Measurements from ENCODE around the gene OSBPL2. TPM values are rescaled to one million over a fixed set of nuclear protein-coding genes. Genes with fewer than 3 reads are reported as not detected.

Gene OSBPL2
- total RNA-seq, 1 donor from 2014 or later, result 56.7 TPM

GRCh38 chr20:62275219-62275618 lies 36.9 kb downstream of the OSBPL2 start:
- H3K27ac Mint-ChIP-seq, result no peak overlapping the region
- H3K36me3 Mint-ChIP-seq (ENCODE audit: insufficient read depth), result peaks cover 17% of the 10 kb centered on the region
- DNase-seq (ENCODE audit: low spot score, unreplicated experiment), result no peak
- no peaks in the 10 kb centered on the region for H3K4me1 Mint-ChIP-seq (ENCODE audit: low read depth)
- TF ChIP-seq, protein P1, sequence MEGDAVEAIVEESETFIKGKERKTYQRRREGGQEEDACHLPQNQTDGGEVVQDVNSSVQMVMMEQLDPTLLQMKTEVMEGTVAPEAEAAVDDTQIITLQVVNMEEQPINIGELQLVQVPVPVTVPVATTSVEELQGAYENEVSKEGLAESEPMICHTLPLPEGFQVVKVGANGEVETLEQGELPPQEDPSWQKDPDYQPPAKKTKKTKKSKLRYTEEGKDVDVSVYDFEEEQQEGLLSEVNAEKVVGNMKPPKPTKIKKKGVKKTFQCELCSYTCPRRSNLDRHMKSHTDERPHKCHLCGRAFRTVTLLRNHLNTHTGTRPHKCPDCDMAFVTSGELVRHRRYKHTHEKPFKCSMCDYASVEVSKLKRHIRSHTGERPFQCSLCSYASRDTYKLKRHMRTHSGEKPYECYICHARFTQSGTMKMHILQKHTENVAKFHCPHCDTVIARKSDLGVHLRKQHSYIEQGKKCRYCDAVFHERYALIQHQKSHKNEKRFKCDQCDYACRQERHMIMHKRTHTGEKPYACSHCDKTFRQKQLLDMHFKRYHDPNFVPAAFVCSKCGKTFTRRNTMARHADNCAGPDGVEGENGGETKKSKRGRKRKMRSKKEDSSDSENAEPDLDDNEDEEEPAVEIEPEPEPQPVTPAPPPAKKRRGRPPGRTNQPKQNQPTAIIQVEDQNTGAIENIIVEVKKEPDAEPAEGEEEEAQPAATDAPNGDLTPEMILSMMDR (IDR thresholded peaks at IDR 0.05; ENCODE audit: unreplicated experiment), result no peak
- H3K4me3 Mint-ChIP-seq (ENCODE audit: low read depth), result no peak overlapping the region
- H3K9me3 Mint-ChIP-seq (ENCODE audit: low read depth), result no peaks in the 10 kb centered on the region
- H3K27me3 Mint-ChIP-seq, result no peaks in the 10 kb centered on the region

DNA sequence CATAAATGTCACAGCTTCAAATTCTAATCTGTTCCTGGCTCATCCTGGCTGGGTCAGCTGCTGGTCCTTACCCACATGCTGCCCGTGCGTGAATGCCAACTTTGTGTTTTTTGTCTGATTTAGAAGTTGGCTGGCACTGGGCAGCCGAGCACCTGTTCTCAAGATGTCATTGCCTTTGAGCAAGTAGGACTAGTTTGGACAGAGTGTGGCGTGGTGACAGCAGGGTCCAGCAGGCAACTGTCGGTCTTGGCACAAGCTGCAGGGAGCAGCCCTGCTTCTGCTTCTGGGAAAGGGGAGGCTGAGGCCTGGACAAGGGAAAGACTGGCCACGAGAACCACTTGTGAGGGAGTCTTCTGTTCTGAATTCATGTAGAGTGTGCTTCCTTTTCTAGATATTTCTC lies 38.1 kb downstream of the OSBPL2 start:
- H3K27me3 Mint-ChIP-seq, result no peaks in the 10 kb centered on the region
- no peak for DNase-seq (ENCODE audit: low spot score, unreplicated experiment)
- TF ChIP-seq, protein P1 (IDR thresholded peaks at IDR 0.05; ENCODE audit: unreplicated experiment), result no peak
- H3K36me3 Mint-ChIP-seq (ENCODE audit: insufficient read depth), result peaks cover 17% of the 10 kb centered on the region
- no peaks in the 10 kb centered on the region for H3K4me1 Mint-ChIP-seq (ENCODE audit: low read depth)
- H3K4me3 Mint-ChIP-seq (ENCODE audit: low read depth), result no peak overlapping the region
- H3K9me3 Mint-ChIP-seq (ENCODE audit: low read depth), result no peaks in the 10 kb centered on the region
- no peak overlapping the region for H3K27ac Mint-ChIP-seq

GRCh38 chr20:62277253-62277652 lies 38.9 kb downstream of the OSBPL2 start:
- no peaks in the 10 kb centered on the region for H3K4me1 Mint-ChIP-seq (ENCODE audit: low read depth)
- H3K27me3 Mint-ChIP-seq, result no peaks in the 10 kb centered on the region
- H3K9me3 Mint-ChIP-seq (ENCODE audit: low read depth), result no peaks in the 10 kb centered on the region
- no peak overlapping the region for H3K27ac Mint-ChIP-seq
- no peak for DNase-seq (ENCODE audit: low spot score, unreplicated experiment)
- TF ChIP-seq, protein P1 (IDR thresholded peaks at IDR 0.05; ENCODE audit: unreplicated experiment), result no peak
- no peak overlapping the region for H3K4me3 Mint-ChIP-seq (ENCODE audit: low read depth)
- peaks cover 21% of the 10 kb centered on the region for H3K36me3 Mint-ChIP-seq (ENCODE audit: insufficient read depth)

DNA sequence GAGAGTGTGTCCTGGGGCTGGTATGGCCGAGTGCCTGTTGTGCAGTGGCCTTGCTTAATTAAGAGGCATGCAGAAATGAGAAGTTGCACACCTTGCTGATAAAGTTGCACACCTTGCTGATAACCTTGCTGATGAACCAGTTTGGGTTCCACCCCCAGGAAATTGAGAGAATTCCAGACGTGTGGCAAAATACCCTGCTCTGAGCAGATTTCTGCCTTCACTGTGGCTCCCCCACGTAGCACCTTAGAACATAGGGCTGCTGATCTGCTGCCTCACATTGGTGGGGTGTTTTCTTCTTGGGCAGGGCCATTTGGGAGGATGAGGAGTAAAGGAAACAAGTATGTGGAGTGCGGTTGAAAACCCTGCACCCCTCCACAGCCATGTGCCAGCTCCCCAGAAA lies 42.0 kb downstream of the OSBPL2 start:
- no peaks in the 10 kb centered on the region for H3K4me1 Mint-ChIP-seq (ENCODE audit: low read depth)
- TF ChIP-seq, protein P1 (IDR thresholded peaks at IDR 0.05; ENCODE audit: unreplicated experiment), result no peak
- H3K9me3 Mint-ChIP-seq (ENCODE audit: low read depth), result no peaks in the 10 kb centered on the region
- peaks cover 19% of the 10 kb centered on the region for H3K36me3 Mint-ChIP-seq (ENCODE audit: insufficient read depth)
- H3K4me3 Mint-ChIP-seq (ENCODE audit: low read depth), result no peak overlapping the region
- no peaks in the 10 kb centered on the region for H3K27me3 Mint-ChIP-seq
- no peak overlapping the region for H3K27ac Mint-ChIP-seq
- no peak for DNase-seq (ENCODE audit: low spot score, unreplicated experiment)

DNA sequence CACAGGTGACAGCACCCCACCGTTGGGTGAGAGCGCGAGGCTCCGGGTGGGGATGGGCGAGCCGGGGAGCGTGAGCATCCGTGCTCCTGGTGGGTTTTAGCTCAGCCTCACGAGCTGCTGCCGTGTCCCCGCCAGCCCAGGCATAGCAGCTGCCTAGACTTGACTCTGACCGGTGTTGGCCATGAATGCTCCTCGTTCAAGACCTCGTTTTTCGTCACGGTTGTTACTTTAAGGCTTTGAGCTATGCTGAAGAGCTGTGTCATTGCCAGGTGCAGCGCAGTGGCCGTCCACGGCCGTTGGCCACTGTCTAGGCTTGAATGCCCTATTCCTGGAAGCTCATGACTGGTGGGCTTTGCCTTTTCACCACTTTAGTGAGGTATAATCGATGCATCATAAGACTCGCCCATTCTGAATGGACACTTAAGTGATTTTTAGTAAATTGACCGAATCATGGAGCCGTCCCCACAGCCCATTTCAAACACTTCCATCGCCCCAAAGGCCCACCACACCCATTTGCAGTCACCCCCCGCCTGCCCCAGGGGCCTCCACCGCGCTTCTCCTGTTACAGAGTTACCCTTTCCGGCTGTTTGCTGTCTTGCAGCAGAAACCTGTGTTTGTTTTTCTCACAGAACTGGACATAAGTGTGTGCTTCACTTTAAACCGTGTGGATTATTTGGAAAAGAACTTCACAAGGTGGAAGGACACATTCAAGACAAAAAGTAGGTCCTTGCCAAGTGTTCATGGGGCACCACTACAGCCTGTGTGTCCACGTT lies 43.0 kb downstream of the OSBPL2 start:
- DNase-seq (ENCODE audit: low spot score, unreplicated experiment), result no peak

More for the DNA sequence above, 43.0 kb downstream of the OSBPL2 start:
- Mint-ChIP-seq H3K27me3 (no peaks in the 10 kb centered on the region), H3K27ac (no peak overlapping the region), H3K36me3 (ENCODE audit: insufficient read depth) (peaks cover 16% of the 10 kb centered on the region), H3K4me3 (ENCODE audit: low read depth) (no peak overlapping the region), H3K9me3 (ENCODE audit: low read depth) (no peaks in the 10 kb centered on the region), H3K4me1 (ENCODE audit: low read depth) (no peaks in the 10 kb centered on the region)
- TF ChIP-seq, protein P1 (IDR thresholded peaks at IDR 0.05; ENCODE audit: unreplicated experiment), result no peak
